ENCODE results near the gene SPIB. TPM values are rescaled to one million over a fixed set of nuclear protein-coding genes. Genes with fewer than 3 reads are reported as not detected.

The SPIB gene
- total RNA-seq, 1 experiment from 2014 or later, result not detected

DNA sequence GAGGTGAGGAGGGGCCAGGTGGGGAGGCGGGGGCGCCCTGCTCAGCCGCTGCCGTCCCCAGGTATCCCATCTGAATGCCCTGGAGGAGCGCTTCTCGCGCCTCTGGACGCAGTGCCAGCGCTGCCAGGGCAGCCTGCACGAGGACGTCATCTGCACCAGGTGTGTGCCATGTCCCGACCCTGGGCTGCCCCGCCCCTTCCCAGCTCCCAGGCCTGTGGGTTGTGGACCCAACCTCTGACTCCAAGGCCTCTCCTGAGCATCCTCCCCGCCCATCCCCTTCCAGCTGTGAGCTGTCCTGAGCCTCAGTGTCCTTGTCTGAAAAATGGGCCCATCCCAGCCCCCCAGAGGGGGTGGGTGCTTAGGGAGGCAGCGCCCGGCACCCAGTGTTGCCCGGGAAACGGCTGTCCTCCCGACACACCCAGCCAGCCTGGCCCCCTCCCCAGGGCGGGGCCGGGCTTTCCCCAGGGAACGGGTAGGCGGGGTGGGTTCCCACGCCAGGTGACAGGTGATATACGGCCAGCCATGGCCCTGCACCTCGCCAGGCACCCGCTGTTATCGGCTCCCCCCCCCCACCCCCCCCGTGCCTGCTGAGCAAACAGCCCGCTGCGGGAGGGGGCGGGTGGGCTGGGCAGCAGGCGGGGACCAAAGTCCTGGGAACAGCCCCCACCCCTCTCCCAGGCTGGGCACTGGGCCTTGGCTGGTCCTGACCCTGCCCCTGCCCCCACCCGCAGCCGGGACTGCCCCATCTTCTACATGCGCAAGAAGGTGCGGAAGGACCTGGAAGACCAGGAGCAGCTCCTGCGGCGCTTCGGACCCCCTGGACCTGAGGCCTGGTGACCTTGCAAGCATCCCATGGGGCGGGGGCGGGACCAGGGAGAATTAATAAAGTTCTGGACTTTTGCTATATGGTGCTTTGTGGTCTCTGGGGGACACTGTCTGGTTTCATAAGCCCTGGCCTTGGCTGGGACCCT is 1.3 kb upstream of the SPIB start:
- DNase-seq (ENCODE audit: low read depth in 1 of 2, low spot score in 2 of 2), result no peak
- Histone ChIP-seq H3K36me3 (peaks cover 13% of the 10 kb centered on the region), H3K27me3 (replicated peaks) (peaks cover 32% of the 10 kb centered on the region), H3K27ac (no peak overlapping the region), H3K4me1 (replicated peaks) (no peaks in the 10 kb centered on the region), H3K4me3 (no peak overlapping the region), H3K9me3 (replicated peaks) (no peaks in the 10 kb centered on the region)

DNA sequence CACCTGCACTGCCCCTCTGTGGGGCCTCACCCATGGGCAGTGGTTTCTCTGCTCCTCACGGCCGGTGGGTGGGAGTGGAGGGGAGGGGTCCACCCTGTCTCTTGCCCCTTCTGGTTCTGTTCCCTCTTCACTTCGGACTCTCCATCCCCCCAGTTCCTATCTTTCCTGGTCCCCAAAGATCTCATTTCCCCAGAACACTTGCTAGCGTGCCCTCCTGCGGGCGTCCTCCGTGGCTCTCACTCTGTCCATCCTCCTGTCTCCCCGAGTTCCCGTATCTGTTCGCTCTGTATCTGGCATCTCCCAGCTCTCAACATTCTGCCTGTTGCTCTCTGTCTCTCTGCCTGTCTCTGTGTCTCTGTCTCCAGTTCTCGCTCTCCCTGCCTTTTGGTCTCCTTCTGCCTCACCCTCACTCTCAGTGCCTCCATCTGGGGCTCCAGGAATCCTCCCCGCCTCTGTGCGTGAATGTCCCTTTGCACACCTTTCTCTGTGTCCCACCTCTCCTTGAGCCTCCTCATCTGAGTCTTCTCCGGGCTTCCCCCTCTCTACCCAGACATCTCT is 363 bp downstream of the SPIB start:
- Histone ChIP-seq H3K4me3 (no peak overlapping the region), H3K27ac (no peak overlapping the region), H3K9me3 (replicated peaks) (no peaks in the 10 kb centered on the region), H3K36me3 (peaks cover 5% of the 10 kb centered on the region), H3K4me1 (replicated peaks) (no peaks in the 10 kb centered on the region), H3K27me3 (replicated peaks) (peaks cover 32% of the 10 kb centered on the region)
- no peak for DNase-seq (ENCODE audit: low read depth in 1 of 2, low spot score in 2 of 2)

DNA sequence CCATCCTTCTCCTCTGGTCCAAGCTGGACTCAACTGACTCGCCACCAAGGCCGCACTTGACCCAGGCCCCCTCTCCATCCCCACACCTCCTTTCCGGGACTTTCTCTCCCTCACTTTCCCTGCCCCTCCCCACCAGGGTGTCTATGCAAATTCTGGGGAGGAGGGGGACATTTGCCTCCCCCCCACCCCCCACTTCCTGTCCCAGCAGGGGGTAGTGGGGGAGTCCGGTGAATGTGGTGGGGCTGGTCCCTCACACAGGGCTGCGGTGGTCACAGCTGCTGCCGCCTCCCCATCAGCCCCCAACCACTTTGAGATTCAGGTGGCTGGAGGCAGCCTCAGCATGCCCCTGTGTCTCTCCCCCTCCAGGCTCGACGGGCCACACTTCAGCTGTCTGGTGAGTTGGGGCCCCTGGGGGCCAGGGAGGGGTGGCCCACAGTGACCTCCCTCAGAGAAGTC is 870 bp downstream of the SPIB start:
- DNase-seq (ENCODE audit: low read depth in 1 of 2, low spot score in 2 of 2), result no peak
- Histone ChIP-seq H3K4me1 (replicated peaks) (no peaks in the 10 kb centered on the region), H3K4me3 (no peak overlapping the region), H3K9me3 (replicated peaks) (no peaks in the 10 kb centered on the region), H3K27ac (no peak overlapping the region), H3K36me3 (no peaks in the 10 kb centered on the region; the same call in 1 of the 2 replicates), H3K27me3 (replicated peaks) (peaks cover 32% of the 10 kb centered on the region)

DNA sequence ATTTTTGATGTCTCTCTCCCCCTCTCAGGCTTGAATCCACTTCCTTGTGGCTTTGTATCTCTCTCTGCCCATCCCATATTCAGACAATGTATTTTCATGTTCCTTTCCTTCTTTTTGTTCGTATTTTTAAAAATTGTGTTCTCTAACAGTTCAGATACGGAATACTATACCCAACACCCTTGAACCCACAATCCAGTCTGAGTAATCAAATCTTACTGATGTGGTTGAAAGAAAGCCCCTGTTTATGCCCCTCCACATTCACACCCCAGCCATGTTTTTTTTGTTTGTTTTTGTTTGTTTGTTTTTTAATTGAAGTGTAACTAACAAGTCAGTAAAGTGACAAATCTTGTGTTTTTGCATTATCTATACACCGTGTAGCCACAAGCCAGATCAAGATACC is 1.4 kb downstream of the SPIB start:
- Histone ChIP-seq H3K27me3 (replicated peaks) (peaks cover 32% of the 10 kb centered on the region), H3K4me3 (no peak overlapping the region)

DNA sequence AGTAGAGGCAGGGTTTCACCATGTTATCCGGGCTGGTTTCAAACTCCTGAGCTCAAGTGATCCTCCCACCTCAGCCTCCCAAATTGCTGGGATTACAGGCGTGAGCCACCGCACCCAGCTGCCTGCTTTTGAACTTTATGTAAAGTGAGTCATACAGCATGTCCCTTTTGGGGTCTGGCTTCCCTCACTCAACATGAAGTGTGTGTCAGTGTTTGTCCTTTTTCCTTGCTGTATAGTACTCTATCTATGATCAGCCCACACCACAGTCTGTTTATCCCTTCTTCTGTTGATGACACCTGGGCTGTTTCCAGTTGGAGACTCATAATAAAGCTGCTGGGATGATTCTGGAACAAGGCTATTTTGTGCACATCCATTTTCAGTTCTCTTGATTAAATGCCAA is 2.1 kb downstream of the SPIB start:
- no peak for DNase-seq (ENCODE audit: low read depth in 1 of 2, low spot score in 2 of 2)
- no peaks in the 10 kb centered on the region for H3K4me1 ChIP-seq (replicated peaks)
- H3K36me3 ChIP-seq, result no peaks in the 10 kb centered on the region
- H3K9me3 ChIP-seq (replicated peaks), result no peaks in the 10 kb centered on the region
- peaks cover 32% of the 10 kb centered on the region for H3K27me3 ChIP-seq (replicated peaks)
- H3K4me3 ChIP-seq, result no peak overlapping the region
- H3K27ac ChIP-seq, result no peak overlapping the region

More for the DNA sequence above, 1.4 kb downstream of the SPIB start:
- H3K36me3 ChIP-seq, result no peaks in the 10 kb centered on the region
- H3K27ac ChIP-seq, result no peak overlapping the region
- no peaks in the 10 kb centered on the region for H3K9me3 ChIP-seq (replicated peaks)
- no peaks in the 10 kb centered on the region for H3K4me1 ChIP-seq (replicated peaks)
- DNase-seq (ENCODE audit: low read depth in 1 of 2, low spot score in 2 of 2), result no peak

DNA sequence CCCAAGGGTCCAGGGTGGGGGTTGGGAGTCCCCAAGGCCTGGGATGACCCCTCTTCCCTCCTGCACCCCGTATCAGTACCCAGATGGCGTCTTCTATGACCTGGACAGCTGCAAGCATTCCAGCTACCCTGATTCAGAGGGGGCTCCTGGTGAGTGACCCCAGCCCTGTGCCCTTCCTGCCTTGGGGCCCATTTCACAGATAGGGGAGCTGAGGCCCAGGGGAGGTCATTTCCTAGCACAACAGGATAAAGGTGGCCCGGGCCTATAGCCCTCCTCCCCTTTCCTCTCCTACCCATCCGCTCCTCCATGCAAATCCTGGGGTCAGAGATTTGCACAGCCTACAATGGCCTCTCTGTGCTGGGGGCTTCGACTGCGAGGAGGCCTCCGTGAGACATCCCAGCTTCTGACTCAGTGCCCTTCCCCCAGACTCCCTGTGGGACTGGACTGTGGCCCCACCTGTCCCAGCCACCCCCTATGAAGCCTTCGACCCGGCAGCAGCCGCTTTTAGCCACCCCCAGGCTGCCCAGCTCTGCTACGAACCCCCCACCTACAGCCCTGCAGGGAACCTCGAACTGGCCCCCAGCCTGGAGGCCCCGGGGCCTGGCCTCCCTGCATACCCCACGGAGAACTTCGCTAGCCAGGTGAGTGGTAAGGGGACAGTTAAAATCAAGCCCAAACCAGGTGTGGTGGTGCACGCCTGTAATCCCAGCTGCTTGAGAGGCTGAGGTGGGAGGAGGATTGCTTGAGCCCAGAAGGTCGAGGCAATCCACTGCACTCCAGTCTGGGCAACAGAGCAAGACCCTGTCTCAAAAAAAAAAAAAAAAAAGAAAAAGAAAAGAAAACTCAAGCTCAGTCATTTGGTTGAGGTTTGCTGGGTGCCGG is 3.9 kb downstream of the SPIB start:
- no peak overlapping the region for H3K4me3 ChIP-seq
- no peaks in the 10 kb centered on the region for H3K36me3 ChIP-seq
- H3K27me3 ChIP-seq (replicated peaks), result peaks cover 36% of the 10 kb centered on the region
- DNase-seq (ENCODE audit: low read depth in 1 of 2, low spot score in 2 of 2), result no peak
- H3K27ac ChIP-seq, result no peak overlapping the region
- H3K9me3 ChIP-seq (replicated peaks), result no peaks in the 10 kb centered on the region
- H3K4me1 ChIP-seq (replicated peaks), result no peaks in the 10 kb centered on the region

DNA sequence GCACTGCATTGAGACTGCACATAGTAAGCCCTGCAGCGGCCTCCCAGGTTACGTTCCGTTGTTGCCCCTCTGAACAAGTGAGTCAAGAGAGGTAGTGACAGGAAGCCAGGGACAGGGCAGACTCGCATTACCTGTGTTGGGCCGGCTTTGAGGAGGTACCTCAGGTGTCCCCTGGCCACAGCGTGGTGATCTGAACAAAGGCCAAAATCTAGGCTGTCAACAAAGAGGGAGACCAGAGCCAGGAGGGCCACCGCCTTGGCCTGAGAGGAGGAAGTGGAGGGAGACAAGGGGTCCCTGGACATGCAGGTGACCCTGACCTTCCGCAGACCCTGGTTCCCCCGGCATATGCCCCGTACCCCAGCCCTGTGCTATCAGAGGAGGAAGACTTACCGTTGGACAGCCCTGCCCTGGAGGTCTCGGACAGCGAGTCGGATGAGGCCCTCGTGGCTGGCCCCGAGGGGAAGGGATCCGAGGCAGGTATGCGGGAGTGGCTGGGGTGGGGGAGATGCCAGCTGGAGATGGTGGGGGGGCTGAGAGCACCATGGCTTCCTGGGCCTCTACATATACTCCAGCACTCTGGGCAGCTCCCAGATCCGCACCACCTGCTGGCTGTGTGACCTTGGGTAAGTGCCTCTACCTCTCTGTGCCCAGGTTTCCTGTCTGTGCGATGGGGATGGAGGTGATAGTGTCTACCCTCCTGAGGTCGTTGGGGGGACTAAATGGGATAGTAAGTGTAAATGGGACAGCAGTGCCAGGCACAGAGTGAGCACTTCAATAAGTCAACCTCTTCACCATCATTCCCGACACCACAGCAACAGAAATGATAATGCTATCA is 4.8 kb downstream of the SPIB start:
- Histone ChIP-seq H3K4me1 (replicated peaks) (no peaks in the 10 kb centered on the region), H3K36me3 (no peaks in the 10 kb centered on the region), H3K27me3 (replicated peaks) (peaks cover 35% of the 10 kb centered on the region), H3K27ac (no peak overlapping the region), H3K4me3 (no peak overlapping the region), H3K9me3 (replicated peaks) (no peaks in the 10 kb centered on the region)
- no peak for DNase-seq (ENCODE audit: low read depth in 1 of 2, low spot score in 2 of 2)

GRCh38 chr19:50425581-50425980 is 6.8 kb downstream of the SPIB start:
- no peaks in the 10 kb centered on the region for H3K36me3 ChIP-seq
- no peak overlapping the region for H3K27ac ChIP-seq
- peaks cover 31% of the 10 kb centered on the region for H3K27me3 ChIP-seq (replicated peaks)
- no peak overlapping the region for H3K4me3 ChIP-seq
- DNase-seq (ENCODE audit: low read depth in 1 of 2, low spot score in 2 of 2), result no peak
- no peaks in the 10 kb centered on the region for H3K9me3 ChIP-seq (replicated peaks)
- H3K4me1 ChIP-seq (replicated peaks), result no peaks in the 10 kb centered on the region

GRCh38 chr19:50427318-50427925 is 8.7 kb downstream of the SPIB start:
- Histone ChIP-seq H3K36me3 (no peaks in the 10 kb centered on the region), H3K4me3 (no peak overlapping the region), H3K9me3 (replicated peaks) (no peaks in the 10 kb centered on the region), H3K27me3 (replicated peaks) (peaks cover 37% of the 10 kb centered on the region), H3K27ac (no peak overlapping the region), H3K4me1 (replicated peaks) (peaks cover 4% of the 10 kb centered on the region; the same call in 1 of the 2 replicates)
- DNase-seq (ENCODE audit: low read depth in 1 of 2, low spot score in 2 of 2), result no peak

- H3K9me3 ChIP-seq (replicated peaks), result no peaks in the 10 kb centered on the region
- H3K4me3 ChIP-seq, result no peak overlapping the region
- H3K36me3 ChIP-seq, result no peaks in the 10 kb centered on the region
- H3K27me3 ChIP-seq (replicated peaks), result peaks cover 42% of the 10 kb centered on the region
- no peak overlapping the region for H3K27ac ChIP-seq
- DNase-seq (ENCODE audit: low read depth in 1 of 2, low spot score in 2 of 2), result no peak
- peaks cover 4% of the 10 kb centered on the region; the same call in 1 of the 2 replicates for H3K4me1 ChIP-seq (replicated peaks)
These were observed 9.3 kb downstream of the SPIB start for GRCh38 chr19:50427997-50428425.

DNA sequence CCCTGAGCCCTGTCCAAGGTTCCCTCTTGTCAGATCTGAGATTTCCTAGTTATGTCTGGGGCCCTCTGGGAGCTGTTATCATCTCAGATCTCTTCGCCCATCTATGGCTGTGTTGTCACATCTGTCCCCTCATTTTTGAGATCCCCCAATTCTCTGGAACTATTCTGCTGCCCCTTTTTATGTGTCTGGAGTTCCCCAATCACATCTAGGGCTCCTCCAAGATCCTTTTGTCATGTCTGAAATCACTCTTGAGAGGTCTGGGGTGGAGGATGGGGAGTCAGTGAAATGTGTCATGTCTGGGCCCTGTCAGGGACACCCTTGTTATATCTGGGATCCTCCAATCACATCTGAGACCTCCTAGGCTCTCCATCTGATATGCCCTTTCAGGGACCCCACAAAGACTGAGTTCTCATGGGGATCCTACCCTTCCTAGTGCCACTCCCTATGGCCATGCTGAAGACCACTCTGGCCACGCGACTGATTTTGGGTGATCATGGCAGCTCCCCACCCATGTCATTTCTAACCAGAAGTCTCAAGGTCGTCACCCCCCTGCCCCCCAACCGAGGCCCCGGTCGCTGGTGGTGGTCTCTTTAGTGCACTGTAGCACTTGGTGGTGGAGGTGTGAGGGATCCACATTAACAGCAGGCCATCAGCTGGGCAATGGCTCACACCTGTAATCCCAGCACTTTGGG is 10.2 kb downstream of the SPIB start:
- peaks cover 50% of the 10 kb centered on the region for H3K27me3 ChIP-seq (replicated peaks)
- no peak for DNase-seq (ENCODE audit: low read depth in 1 of 2, low spot score in 2 of 2)
- H3K9me3 ChIP-seq (replicated peaks), result no peaks in the 10 kb centered on the region
- H3K4me1 ChIP-seq (replicated peaks), result peaks cover 4% of the 10 kb centered on the region; the same call in 1 of the 2 replicates
- no peaks in the 10 kb centered on the region for H3K36me3 ChIP-seq
- no peak overlapping the region for H3K27ac ChIP-seq
- H3K4me3 ChIP-seq, result no peak overlapping the region

- Histone ChIP-seq H3K9me3 (replicated peaks) (no peaks in the 10 kb centered on the region), H3K27me3 (replicated peaks) (peaks cover 65% of the 10 kb centered on the region), H3K4me1 (replicated peaks) (peaks cover 4% of the 10 kb centered on the region; the same call in 1 of the 2 replicates), H3K36me3 (no peaks in the 10 kb centered on the region), H3K4me3 (no peak overlapping the region), H3K27ac (no peak overlapping the region)
- no peak for DNase-seq (ENCODE audit: low read depth in 1 of 2, low spot score in 2 of 2)
These were observed 12.2 kb downstream of the SPIB start for GRCh38 chr19:50430888-50431342.

Measured in SJSA1 (cell line).